ENCODE results near the gene KRTAP4-8.
"Not testable (repeated sequence)": the region's sequence is repeated elsewhere in the genome, so short reads cannot be mapped to it uniquely, and the experiment has no call there.

The KRTAP4-8 gene

DNA sequence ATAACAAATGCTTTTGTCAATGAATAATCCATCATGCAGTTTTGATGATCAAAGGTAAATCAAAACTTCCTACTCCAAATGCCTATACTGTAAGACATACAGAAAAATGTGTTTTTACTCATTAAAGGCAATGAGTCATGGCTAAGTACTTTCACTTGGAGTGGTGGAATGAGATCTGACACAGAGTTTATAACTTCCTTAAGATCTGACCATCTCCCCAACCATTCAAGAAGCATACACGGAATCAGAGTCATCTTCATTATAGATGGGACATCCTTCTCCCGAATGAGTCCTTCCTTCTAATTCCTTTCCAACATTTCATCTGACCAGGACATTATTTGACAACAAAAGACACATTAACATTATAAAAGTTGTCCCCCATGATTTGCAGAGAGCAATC, 14.5 kb downstream of the KRTAP4-8 start:
- H3K27ac ChIP-seq (ENCODE audit: low read depth, low read length, severe bottlenecking); H3K36me3 ChIP-seq (ENCODE audit: control insufficient read depth, insufficient read depth, low read length); H3K4me1 ChIP-seq (ENCODE audit: control insufficient read depth, insufficient read depth, low read length, poor library complexity, severe bottlenecking); H3K4me3 ChIP-seq (ENCODE audit: extremely low read depth, insufficient read depth, low read length, poor library complexity, severe bottlenecking); H3K9me3 ChIP-seq (ENCODE audit: control insufficient read depth, low read length): not testable (repeated sequence)
- no CpG with 5 or more reads among the region's 2 CpGs for WGBS, 2 experiments (ENCODE audit: insufficient coverage in 2 of 2)

DNA sequence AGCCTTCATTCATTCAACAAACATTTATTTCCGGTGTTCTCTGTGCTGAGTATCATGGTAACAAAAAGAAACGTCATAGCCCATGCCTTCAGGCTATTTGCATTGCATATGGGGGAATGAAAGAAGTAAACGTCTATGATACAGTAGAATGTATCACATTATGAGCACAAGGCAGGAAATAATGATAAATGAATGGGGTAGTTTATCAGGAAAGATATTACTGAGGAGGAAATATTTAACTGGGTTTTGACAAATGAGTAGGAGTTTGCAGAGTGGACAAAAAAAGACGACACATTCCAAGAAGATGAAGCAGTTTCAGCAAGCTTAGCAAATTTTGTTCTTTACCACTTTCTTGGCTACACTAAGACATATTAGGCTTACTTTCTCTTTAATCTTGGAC, 15.3 kb downstream of the KRTAP4-8 start:
- Histone ChIP-seq H3K36me3 (ENCODE audit: control insufficient read depth, insufficient read depth, low read length) (no peaks in the 10 kb centered on the region), H3K4me3 (ENCODE audit: extremely low read depth, insufficient read depth, low read length, poor library complexity, severe bottlenecking) (no peak overlapping the region), H3K27ac (ENCODE audit: low read depth, low read length, severe bottlenecking) (no peak overlapping the region), H3K4me1 (ENCODE audit: control insufficient read depth, insufficient read depth, low read length, poor library complexity, severe bottlenecking) (peaks cover 5% of the 10 kb centered on the region), H3K9me3 (ENCODE audit: control insufficient read depth, low read length) (no peaks in the 10 kb centered on the region)
- WGBS, 2 experiments (ENCODE audit: insufficient coverage in 2 of 2) = 78 to 88% methylated on average over 2 of the region's 4 CpGs

DNA sequence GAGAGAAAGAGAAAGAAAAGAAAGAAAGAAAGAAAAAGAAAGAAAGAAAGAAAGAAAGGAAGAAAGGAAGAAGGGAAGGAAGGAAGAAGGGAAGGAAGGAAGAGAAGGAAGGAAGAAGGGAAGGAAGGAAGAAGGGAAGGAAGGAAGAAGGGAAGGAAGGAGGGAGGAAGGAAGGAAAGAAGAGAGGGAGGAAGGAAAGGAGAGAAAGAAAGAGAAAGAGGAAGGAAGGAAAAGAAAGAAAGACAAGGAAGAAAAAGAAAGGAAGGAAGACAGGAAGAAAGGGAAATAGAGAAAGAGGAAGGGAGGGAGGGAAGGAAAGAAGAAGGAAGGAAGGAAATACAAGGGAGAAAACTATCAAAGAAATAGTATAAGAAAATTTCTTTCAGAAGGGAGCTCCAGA, 21.2 kb downstream of the KRTAP4-8 start:
- Histone ChIP-seq H3K4me3 (ENCODE audit: extremely low read depth, insufficient read depth, low read length, poor library complexity, severe bottlenecking) (no peak overlapping the region), H3K27ac (ENCODE audit: low read depth, low read length, severe bottlenecking) (no peak overlapping the region), H3K4me1 (ENCODE audit: control insufficient read depth, insufficient read depth, low read length, poor library complexity, severe bottlenecking) (no peaks in the 10 kb centered on the region), H3K36me3 (ENCODE audit: control insufficient read depth, insufficient read depth, low read length) (no peaks in the 10 kb centered on the region), H3K9me3 (ENCODE audit: control insufficient read depth, low read length) (no peaks in the 10 kb centered on the region)

DNA sequence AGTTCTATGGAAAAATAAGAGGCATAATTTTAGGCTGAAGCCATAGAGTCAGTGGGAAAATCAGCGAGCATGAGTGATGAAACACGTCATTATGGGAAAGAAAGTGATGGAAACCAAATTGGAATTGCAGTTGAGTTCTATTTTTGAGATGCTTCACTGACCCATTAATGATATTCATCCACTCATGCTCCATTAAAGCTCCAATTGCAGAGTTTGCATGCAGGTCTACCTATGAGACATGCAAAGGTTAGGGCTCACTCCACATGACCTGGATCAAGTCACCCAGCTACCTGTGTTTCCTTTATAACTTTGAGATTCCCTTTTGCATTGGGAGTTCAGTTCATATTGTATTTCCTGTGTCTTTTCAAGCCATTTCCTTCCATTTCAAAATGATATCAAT, 24.3 kb downstream of the KRTAP4-8 start:
- Histone ChIP-seq H3K9me3 (ENCODE audit: control insufficient read depth, low read length) (no peaks in the 10 kb centered on the region), H3K4me1 (ENCODE audit: control insufficient read depth, insufficient read depth, low read length, poor library complexity, severe bottlenecking) (no peaks in the 10 kb centered on the region), H3K27ac (ENCODE audit: low read depth, low read length, severe bottlenecking) (no peak overlapping the region), H3K36me3 (ENCODE audit: control insufficient read depth, insufficient read depth, low read length) (no peaks in the 10 kb centered on the region), H3K4me3 (ENCODE audit: extremely low read depth, insufficient read depth, low read length, poor library complexity, severe bottlenecking) (no peak overlapping the region)
- 94 to 100% methylated on average over 1 to 2 of the region's 2 CpGs for WGBS, 2 experiments (ENCODE audit: insufficient coverage in 2 of 2)

DNA sequence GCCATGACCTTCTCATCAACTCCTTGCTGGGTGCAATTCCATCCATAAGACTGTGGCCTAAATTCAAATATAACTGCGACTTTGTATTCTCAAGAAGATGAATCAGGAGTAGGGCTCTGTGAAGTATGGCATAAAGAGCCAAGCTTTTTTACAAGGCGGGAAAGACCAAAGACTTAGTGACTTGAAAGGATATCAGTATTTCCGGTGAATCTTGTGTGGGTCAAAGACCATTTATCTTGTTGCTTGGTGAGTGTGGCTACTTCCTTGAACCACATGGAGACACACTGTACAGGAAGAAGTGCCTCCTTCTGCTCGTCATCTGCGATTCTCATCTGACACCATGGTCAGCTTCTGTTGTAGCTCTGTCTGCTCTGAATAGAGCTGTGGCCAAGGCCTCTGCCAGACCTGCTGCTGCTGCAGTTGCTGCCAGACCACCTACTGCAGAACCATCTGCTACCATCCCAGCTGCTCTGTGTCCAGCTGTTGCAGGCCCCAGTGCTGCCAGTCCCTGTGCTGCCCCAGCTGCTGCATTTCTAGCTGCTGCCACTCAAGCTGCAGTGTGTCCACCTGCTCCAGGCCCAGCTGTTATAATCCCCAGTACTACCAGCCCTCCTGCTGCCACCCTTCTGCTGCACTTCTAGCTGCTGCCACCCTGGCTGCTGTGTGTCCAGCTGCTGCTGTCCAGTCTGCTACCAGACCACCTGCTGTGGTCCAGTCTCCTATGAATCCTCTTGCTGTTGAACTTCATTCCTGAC, 26.2 kb downstream of the KRTAP4-8 start:
- WGBS, 2 experiments (ENCODE audit: insufficient coverage in 2 of 2) = 90 to 100% methylated on average over 3 to 5 of the region's 5 CpGs
- no peak overlapping the region for H3K4me3 ChIP-seq (ENCODE audit: extremely low read depth, insufficient read depth, low read length, poor library complexity, severe bottlenecking)
- no peak overlapping the region for H3K27ac ChIP-seq (ENCODE audit: low read depth, low read length, severe bottlenecking)
- no peaks in the 10 kb centered on the region for H3K9me3 ChIP-seq (ENCODE audit: control insufficient read depth, low read length)
- no peaks in the 10 kb centered on the region for H3K4me1 ChIP-seq (ENCODE audit: control insufficient read depth, insufficient read depth, low read length, poor library complexity, severe bottlenecking)
- H3K36me3 ChIP-seq (ENCODE audit: control insufficient read depth, insufficient read depth, low read length) = no peaks in the 10 kb centered on the region

DNA sequence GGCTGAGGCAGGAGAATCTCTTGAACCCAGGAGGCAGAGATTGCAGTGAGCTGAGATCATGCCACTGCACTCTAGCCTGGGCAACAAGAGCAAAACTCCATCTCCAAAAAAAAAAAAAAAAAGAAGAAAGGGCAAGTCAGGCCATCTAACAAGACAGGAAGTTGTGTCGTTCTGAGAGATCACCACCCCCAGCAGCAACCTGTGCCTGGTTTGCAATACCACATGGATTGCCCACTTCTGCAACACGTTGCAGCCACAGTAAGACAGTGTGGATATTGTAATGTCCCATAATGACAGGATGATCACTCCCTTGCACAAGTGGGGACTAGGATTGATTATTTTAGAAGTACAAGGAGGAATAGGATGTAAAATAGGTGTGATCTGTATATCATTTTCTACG, 28.9 kb downstream of the KRTAP4-8 start:
- H3K36me3 ChIP-seq (ENCODE audit: control insufficient read depth, insufficient read depth, low read length) = no peaks in the 10 kb centered on the region
- H3K4me1 ChIP-seq (ENCODE audit: control insufficient read depth, insufficient read depth, low read length, poor library complexity, severe bottlenecking) = no peaks in the 10 kb centered on the region
- WGBS, 2 experiments (ENCODE audit: insufficient coverage in 2 of 2) = 90 to 100% methylated on average over 2 of the region's 3 CpGs
- no peak overlapping the region for H3K4me3 ChIP-seq (ENCODE audit: extremely low read depth, insufficient read depth, low read length, poor library complexity, severe bottlenecking)
- H3K27ac ChIP-seq (ENCODE audit: low read depth, low read length, severe bottlenecking) = no peak overlapping the region
- H3K9me3 ChIP-seq (ENCODE audit: control insufficient read depth, low read length) = no peaks in the 10 kb centered on the region

DNA sequence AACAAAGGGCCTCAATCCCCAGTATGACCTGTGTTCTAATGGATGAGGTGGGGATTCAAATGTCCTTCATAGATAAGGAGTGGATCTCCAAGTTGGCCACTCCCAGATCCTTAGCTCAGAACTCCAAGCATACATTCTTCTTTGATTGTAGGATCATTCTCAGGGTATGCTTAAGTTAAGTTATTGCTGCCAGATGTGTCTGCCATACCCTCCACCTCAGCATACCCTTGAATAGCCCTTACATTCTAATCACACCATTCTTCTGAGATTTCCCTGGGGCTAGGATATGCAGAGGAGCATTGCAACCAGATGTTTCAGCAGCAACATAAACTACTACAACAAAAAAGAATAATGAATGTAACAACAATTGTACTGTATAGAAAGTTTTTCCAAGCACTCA, 30.7 kb downstream of the KRTAP4-8 start:
- Histone ChIP-seq H3K9me3 (ENCODE audit: control insufficient read depth, low read length) (no peaks in the 10 kb centered on the region), H3K4me3 (ENCODE audit: extremely low read depth, insufficient read depth, low read length, poor library complexity, severe bottlenecking) (no peak overlapping the region), H3K4me1 (ENCODE audit: control insufficient read depth, insufficient read depth, low read length, poor library complexity, severe bottlenecking) (no peaks in the 10 kb centered on the region)

DNA sequence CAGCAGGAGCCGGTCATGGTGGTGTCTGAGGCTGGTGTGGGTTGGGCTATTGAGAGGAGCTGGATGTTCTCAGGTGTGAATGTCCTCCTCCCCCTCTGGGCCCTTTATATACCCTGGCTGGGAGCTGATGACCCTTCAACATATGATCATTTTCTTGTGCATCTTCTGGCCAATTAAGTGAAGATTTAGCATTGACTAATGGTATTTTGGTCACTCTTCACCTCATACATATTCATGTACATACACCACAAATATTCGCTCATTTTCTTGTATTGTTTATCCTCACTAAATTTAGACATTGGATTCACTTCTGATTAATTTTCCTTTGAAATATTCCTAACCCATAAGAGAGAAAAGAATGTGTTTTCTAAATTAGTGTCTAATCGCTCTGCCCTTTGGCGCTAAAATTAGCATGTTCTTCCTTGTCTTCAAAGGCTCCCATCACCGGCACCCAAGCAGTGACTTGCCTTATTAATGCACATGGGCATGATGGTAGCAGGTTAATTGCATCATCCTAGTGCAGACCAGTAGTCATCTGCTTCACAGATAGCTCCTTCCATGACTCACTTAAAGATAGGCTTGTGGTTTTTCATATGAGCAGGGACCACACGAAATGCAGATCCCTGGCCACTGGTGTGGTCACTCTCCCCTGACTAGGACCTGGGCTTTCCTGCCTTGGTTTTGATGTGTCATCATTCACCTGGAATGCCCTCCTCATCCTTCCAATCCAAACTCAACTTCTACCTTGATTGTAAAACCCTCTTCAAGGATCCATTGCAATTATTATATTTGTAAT, 31.9 kb downstream of the KRTAP4-8 start, which contains the start of gene KRTAP2-4:
TSS of gene KRTAP2-4 (minus strand) at position 51 of the 796 bp plus-strand sequence. CDS start at position 17, 34 bp downstream.
- no peak within 1 kb of the TSS for H3K27ac ChIP-seq (ENCODE audit: low read depth, low read length, severe bottlenecking)
- WGBS, 2 experiments (ENCODE audit: insufficient coverage in 2 of 2) = 80 to 86% methylated on average over 3 to 5 of the region's 6 CpGs
- H3K36me3 ChIP-seq (ENCODE audit: control insufficient read depth, insufficient read depth, low read length) = no peaks in the 10 kb centered on the region

More for the DNA sequence above, 30.7 kb downstream of the KRTAP4-8 start:
- no peaks in the 10 kb centered on the region for H3K36me3 ChIP-seq (ENCODE audit: control insufficient read depth, insufficient read depth, low read length)
- no peak overlapping the region for H3K27ac ChIP-seq (ENCODE audit: low read depth, low read length, severe bottlenecking)

DNA sequence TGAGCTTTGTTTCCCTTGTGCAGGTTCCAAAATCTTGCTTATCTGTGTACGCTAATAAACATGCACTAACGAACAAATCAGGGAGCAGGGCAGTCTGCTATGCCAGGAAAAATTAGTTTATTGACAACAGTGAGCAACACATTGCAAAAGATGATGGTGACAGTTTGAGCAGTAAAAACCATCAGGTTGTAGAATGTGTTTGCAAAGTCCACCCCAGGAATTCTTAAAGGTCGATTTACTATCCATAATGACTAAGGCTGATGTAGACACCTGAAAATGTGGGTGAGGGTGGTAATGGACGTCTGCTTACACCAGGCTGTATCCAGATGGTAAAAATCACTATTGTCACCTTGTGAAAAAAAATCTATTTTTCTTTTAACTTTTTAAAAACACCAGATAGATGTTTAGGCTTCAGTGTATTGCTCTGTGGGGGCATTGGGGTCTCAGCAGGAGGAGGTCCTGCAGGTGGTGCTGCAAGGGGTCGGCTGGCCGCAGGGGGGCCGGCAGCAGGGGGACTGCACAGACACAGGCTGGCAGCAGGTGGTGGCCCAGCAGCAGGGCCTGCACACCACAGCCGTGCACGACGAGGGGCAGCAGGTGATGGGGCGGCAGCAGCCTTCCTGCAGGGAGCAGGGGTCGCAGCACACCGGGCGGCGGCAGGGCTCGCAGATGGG, 32.8 kb downstream of the KRTAP4-8 start:
- WGBS, 2 experiments (ENCODE audit: insufficient coverage in 2 of 2) = 84% methylated on average over 3 of the region's 16 CpGs
- not testable (repeated sequence) for H3K36me3 ChIP-seq (ENCODE audit: control insufficient read depth, insufficient read depth, low read length); H3K9me3 ChIP-seq (ENCODE audit: control insufficient read depth, low read length); H3K4me1 ChIP-seq (ENCODE audit: control insufficient read depth, insufficient read depth, low read length, poor library complexity, severe bottlenecking); H3K27ac ChIP-seq (ENCODE audit: low read depth, low read length, severe bottlenecking); H3K4me3 ChIP-seq (ENCODE audit: extremely low read depth, insufficient read depth, low read length, poor library complexity, severe bottlenecking)

More for the DNA sequence above, 31.9 kb downstream of the KRTAP4-8 start, which contains the start of gene KRTAP2-4:
- Histone ChIP-seq H3K4me1 (ENCODE audit: control insufficient read depth, insufficient read depth, low read length, poor library complexity, severe bottlenecking) (no peaks in the 10 kb centered on the region), H3K9me3 (ENCODE audit: control insufficient read depth, low read length) (no peaks in the 10 kb centered on the region), H3K4me3 (ENCODE audit: extremely low read depth, insufficient read depth, low read length, poor library complexity, severe bottlenecking) (no peak within 1 kb of the TSS)

DNA sequence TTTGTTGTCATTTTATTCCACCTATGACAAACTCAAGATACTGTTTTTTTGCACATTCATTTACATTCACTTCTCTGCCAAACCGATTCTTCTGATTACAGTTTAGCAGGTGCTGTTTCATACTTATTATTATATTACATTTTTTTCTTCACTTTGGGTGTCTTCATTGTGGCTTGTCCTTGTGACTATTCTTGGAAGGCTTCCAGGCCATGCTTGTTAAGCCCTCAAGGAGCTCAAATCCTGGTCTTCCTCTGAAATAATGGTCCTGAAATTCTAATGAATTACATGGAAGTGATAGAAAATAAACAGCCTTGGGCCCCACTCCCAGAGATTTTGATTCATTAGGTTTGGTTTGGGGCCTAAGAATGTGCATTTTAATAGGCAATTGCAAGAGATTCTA, 33.6 kb downstream of the KRTAP4-8 start:
- Histone ChIP-seq H3K9me3 (ENCODE audit: control insufficient read depth, low read length) (no peaks in the 10 kb centered on the region), H3K4me3 (ENCODE audit: extremely low read depth, insufficient read depth, low read length, poor library complexity, severe bottlenecking) (no peak overlapping the region), H3K36me3 (ENCODE audit: control insufficient read depth, insufficient read depth, low read length) (no peaks in the 10 kb centered on the region), H3K27ac (ENCODE audit: low read depth, low read length, severe bottlenecking) (no peak overlapping the region), H3K4me1 (ENCODE audit: control insufficient read depth, insufficient read depth, low read length, poor library complexity, severe bottlenecking) (peaks cover 6% of the 10 kb centered on the region)
- no CpG with 5 or more reads among the region's 1 CpG for WGBS, 2 experiments (ENCODE audit: insufficient coverage in 2 of 2)
